GM12878 (cell line): Measurements from ENCODE around the gene ATXN1L. TPM values are rescaled to one million over a fixed set of nuclear protein-coding genes. Genes with fewer than 3 reads are reported as not detected.
A peak's percentile ranks its signal among the peaks of the same experiment; 100 is the strongest.

Source experiments
- ASH2L ChIP-seq: fragments of 300-600, 200-600 bp; sonication (generic); IDR thresholded peaks from 2 replicates; pipeline ENCODE4 v1.6.1; 2017; ENCODE audit warnings: low read depth, mild to moderate bottlenecking, borderline replicate concordance
- FOXK2 ChIP-seq: fragments of 450-650 bp; IDR thresholded peaks from 2 replicates; pipeline ENCODE4 v1.6.1; 2017; ENCODE audit warnings: mild to moderate bottlenecking, moderate library complexity
- HDAC6 ChIP-seq: fragments of 200-600 bp; sonication (generic); IDR thresholded peaks from one replicate; pipeline ENCODE4 v1.8.0; 2017; ENCODE audit warnings: antibody characterized with exemption; ENCODE audit not compliant: unreplicated experiment
- IKZF1 ChIP-seq: fragments of 450-650 bp; conservative IDR thresholded peaks from 2 replicates; pipeline ENCODE4 v1.6.1; 2017; ENCODE audit warnings: antibody characterized with exemption, mild to moderate bottlenecking
- IRF4 ChIP-seq: IDR thresholded peaks from 2 replicates; pipeline ENCODE4 v1.6.1; 2011; ENCODE audit warnings: low read depth, low read length
- KAT2A ChIP-seq: conservative IDR thresholded peaks from 2 replicates; pipeline ENCODE4 v1.6.1; 2011; ENCODE audit warnings: low read depth, low read length; ENCODE audit not compliant: control insufficient read depth
- LARP7 ChIP-seq: fragments of 450-650 bp; IDR thresholded peaks from 2 replicates; pipeline ENCODE4 v1.6.1; 2017; ENCODE audit warnings: mild to moderate bottlenecking
- MEF2A ChIP-seq: IDR thresholded peaks from 2 replicates; pipeline ENCODE4 v1.6.1; 2011; ENCODE audit warnings: low read depth, mild to moderate bottlenecking, low read length, moderate library complexity; ENCODE audit not compliant: insufficient read depth
- NBN ChIP-seq: fragments of 450-650 bp; IDR thresholded peaks from 2 replicates; pipeline ENCODE4 v1.6.1; 2016
- NR2F1 ChIP-seq: fragments of 450-650 bp; conservative IDR thresholded peaks from 2 replicates; pipeline ENCODE4 v1.6.1; 2017; ENCODE audit warnings: mild to moderate bottlenecking
- POLR2A ChIP-seq: IDR thresholded peaks from 2 replicates; pipeline ENCODE4 v1.6.1; 2011; ENCODE audit warnings: low read depth, mild to moderate bottlenecking, low read length
- POLR2AphosphoS5 ChIP-seq: IDR thresholded peaks from 2 replicates; pipeline ENCODE4 v1.6.1; 2011; ENCODE audit warnings: mild to moderate bottlenecking, low read length, inconsistent platforms
- RFX5 ChIP-seq: IDR thresholded peaks from 2 replicates; pipeline ENCODE4 v1.6.1; 2011; ENCODE audit warnings: low read depth, low read length, improper control_type of control experiment
- STAT1 ChIP-seq: fragments of 450-650 bp; conservative IDR thresholded peaks from 2 replicates; pipeline ENCODE4 v1.6.1; 2014; ENCODE audit warnings: antibody characterized with exemption, mild to moderate bottlenecking
- SUZ12 ChIP-seq: fragments of 200-600 bp; sonication (generic); IDR thresholded peaks from one replicate; pipeline ENCODE4 v1.6.1; 2018; ENCODE audit warnings: antibody characterized with exemption, mild to moderate bottlenecking; ENCODE audit not compliant: unreplicated experiment
- YY1 ChIP-seq: IDR thresholded peaks from 2 replicates; pipeline ENCODE4 v1.6.1; 2011; ENCODE audit warnings: low read depth, mild to moderate bottlenecking, low read length
- polyA plus RNA-seq, 11 experiments: library from polyadenylated mRNA; depleted of rRNA in 4 of 11; unstranded in 6 of 11; stranded (reverse) in 5 of 11; fragments of >200 nt; fragmentation: Nextera tagmentation in 4 of 11; fragmentation: Illumina TruSeq in 1 of 11; extraction: Ambion mirVana in 4 of 11; extraction: Trizol in 1 of 11; gene quantifications; 1 replicate in 1 of 11; 2 replicates in 10 of 11; pipeline versions ENCODE4 v1.2.1 to v1.2.3, GENCODE V29; 2011 to 2016; ENCODE audit warnings: inconsistent platforms in 2 of 11, missing spikeins in 2 of 11, low read depth in 1 of 11
- total RNA-seq, 4 experiments: library from RNA; depleted of rRNA in 3 of 4; stranded (reverse); fragments of >200 nt in 3 of 4; fragmentation: Illumina TruSeq in 1 of 4; extraction: Trizol in 1 of 4; gene quantifications; 2 replicates each; pipeline versions ENCODE4 v1.2.1 to v1.2.3, GENCODE V29; 2013 to 2021
- TF ChIP-seq, protein P1 (sequence below): fragments of 450-650 bp; IDR thresholded peaks from 2 replicates; pipeline ENCODE4 v1.6.1; 2016; ENCODE audit warnings: mild to moderate bottlenecking
- TF ChIP-seq, protein P2 (sequence below): fragments of 450-650 bp; IDR thresholded peaks from 2 replicates; pipeline ENCODE4 v1.6.1; 2017; ENCODE audit warnings: mild to moderate bottlenecking, moderate library complexity
- TF ChIP-seq, protein P3 (sequence below): fragments of 450-650 bp; IDR thresholded peaks from 2 replicates; pipeline ENCODE4 v1.6.1; 2016; ENCODE audit warnings: mild to moderate bottlenecking, moderate library complexity, borderline replicate concordance
- TF ChIP-seq, protein P4 (sequence below): IDR thresholded peaks from 2 replicates; pipeline ENCODE4 v1.6.1; 2011; ENCODE audit warnings: mild to moderate bottlenecking, low read depth, low read length, moderate library complexity; ENCODE audit not compliant: insufficient replicate concordance

Gene ATXN1L
- total and polyA plus RNA-seq, 10 of the 15 experiments (the other 5 are each of a cell fraction or from before 2014, with no cell fraction given): 1.8 to 14.6 (median 9.2) TPM

DNA sequence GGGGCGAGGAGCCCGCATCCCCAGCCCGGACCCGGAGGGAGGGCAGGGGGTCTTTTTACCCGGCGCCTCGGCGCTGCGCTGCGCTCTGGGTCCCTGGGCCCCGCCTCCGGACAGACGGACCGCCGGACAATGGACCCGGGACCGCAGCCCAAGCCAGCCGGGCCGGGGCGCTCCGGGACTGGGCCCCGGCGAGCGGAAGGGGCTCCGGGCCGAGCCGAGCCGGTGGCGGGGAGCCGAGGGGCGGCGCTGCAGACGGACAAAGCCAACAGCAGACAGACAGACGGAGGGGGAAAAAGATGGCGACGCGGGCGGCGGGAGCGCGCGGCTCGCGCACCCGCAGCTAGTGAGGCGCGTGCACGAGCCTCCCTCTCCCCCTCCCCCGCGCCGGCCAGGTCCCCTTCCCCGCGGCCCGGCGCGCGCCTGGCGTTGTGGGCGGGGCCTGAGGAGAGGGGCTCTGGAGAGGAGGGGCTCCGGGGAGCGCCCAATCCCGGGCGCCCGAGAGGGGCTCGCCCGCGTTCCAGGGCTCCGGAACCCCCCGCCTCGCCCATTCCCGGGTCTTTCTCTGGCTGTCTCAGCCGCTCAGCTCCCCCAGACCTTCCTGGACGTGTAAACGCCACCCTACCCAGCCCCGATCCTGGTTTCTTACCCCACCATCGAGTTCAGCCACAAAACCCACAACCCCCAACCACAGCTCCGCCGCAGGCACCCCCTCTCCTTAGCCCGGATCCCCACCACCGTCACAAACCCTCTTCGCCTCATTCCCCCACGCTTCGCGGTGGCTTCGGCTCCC, 38.3 kb downstream of the ATXN1L start, which contains the start of gene ZNF821 (continued):
- TF ChIP-seq KAT2A (no peak), SUZ12 (no peak), POLR2AphosphoS5 (peak; percentile 50; the same call in 1 of the 2 replicates), RFX5 (no peak), FOXK2 (no peak), LARP7 (peak; percentile 95), STAT1 (0 out of 2 replicates have a peak, but pooled peaks have one; percentile 53), NBN (peak; percentile 57; the same call in 1 of the 2 replicates), ASH2L (peak; percentile 64), IKZF1 (peak; percentile 65; the same call in 1 of the 2 replicates), IRF4 (0 out of 2 replicates have a peak, but pooled peaks have one; percentile 8), MEF2A (no peak), HDAC6 (no peak), YY1 (peak; percentile 94), NR2F1 (no peak; the same call in 1 of the 2 replicates), POLR2A (0 out of 2 replicates have a peak, but pooled peaks have one; percentile 30)
- TF ChIP-seq, protein P1, sequence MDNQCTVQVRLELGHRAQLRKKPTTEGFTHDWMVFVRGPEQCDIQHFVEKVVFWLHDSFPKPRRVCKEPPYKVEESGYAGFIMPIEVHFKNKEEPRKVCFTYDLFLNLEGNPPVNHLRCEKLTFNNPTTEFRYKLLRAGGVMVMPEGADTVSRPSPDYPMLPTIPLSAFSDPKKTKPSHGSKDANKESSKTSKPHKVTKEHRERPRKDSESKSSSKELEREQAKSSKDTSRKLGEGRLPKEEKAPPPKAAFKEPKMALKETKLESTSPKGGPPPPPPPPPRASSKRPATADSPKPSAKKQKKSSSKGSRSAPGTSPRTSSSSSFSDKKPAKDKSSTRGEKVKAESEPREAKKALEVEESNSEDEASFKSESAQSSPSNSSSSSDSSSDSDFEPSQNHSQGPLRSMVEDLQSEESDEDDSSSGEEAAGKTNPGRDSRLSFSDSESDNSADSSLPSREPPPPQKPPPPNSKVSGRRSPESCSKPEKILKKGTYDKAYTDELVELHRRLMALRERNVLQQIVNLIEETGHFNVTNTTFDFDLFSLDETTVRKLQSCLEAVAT: peak; percentile 92
- TF ChIP-seq, protein P2, sequence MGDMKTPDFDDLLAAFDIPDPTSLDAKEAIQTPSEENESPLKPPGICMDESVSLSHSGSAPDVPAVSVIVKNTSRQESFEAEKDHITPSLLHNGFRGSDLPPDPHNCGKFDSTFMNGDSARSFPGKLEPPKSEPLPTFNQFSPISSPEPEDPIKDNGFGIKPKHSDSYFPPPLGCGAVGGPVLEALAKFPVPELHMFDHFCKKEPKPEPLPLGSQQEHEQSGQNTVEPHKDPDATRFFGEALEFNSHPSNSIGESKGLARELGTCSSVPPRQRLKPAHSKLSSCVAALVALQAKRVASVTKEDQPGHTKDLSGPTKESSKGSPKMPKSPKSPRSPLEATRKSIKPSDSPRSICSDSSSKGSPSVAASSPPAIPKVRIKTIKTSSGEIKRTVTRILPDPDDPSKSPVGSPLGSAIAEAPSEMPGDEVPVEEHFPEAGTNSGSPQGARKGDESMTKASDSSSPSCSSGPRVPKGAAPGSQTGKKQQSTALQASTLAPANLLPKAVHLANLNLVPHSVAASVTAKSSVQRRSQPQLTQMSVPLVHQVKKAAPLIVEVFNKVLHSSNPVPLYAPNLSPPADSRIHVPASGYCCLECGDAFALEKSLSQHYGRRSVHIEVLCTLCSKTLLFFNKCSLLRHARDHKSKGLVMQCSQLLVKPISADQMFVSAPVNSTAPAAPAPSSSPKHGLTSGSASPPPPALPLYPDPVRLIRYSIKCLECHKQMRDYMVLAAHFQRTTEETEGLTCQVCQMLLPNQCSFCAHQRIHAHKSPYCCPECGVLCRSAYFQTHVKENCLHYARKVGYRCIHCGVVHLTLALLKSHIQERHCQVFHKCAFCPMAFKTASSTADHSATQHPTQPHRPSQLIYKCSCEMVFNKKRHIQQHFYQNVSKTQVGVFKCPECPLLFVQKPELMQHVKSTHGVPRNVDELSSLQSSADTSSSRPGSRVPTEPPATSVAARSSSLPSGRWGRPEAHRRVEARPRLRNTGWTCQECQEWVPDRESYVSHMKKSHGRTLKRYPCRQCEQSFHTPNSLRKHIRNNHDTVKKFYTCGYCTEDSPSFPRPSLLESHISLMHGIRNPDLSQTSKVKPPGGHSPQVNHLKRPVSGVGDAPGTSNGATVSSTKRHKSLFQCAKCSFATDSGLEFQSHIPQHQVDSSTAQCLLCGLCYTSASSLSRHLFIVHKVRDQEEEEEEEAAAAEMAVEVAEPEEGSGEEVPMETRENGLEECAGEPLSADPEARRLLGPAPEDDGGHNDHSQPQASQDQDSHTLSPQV: 0 out of 2 replicates have a peak, but pooled peaks have one; percentile 44
- TF ChIP-seq, protein P3, sequence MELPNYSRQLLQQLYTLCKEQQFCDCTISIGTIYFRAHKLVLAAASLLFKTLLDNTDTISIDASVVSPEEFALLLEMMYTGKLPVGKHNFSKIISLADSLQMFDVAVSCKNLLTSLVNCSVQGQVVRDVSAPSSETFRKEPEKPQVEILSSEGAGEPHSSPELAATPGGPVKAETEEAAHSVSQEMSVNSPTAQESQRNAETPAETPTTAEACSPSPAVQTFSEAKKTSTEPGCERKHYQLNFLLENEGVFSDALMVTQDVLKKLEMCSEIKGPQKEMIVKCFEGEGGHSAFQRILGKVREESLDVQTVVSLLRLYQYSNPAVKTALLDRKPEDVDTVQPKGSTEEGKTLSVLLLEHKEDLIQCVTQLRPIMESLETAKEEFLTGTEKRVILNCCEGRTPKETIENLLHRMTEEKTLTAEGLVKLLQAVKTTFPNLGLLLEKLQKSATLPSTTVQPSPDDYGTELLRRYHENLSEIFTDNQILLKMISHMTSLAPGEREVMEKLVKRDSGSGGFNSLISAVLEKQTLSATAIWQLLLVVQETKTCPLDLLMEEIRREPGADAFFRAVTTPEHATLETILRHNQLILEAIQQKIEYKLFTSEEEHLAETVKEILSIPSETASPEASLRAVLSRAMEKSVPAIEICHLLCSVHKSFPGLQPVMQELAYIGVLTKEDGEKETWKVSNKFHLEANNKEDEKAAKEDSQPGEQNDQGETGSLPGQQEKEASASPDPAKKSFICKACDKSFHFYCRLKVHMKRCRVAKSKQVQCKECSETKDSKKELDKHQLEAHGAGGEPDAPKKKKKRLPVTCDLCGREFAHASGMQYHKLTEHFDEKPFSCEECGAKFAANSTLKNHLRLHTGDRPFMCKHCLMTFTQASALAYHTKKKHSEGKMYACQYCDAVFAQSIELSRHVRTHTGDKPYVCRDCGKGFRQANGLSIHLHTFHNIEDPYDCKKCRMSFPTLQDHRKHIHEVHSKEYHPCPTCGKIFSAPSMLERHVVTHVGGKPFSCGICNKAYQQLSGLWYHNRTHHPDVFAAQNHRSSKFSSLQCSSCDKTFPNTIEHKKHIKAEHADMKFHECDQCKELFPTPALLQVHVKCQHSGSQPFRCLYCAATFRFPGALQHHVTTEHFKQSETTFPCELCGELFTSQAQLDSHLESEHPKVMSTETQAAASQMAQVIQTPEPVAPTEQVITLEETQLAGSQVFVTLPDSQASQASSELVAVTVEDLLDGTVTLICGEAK: no peak
- TF ChIP-seq, protein P4, sequence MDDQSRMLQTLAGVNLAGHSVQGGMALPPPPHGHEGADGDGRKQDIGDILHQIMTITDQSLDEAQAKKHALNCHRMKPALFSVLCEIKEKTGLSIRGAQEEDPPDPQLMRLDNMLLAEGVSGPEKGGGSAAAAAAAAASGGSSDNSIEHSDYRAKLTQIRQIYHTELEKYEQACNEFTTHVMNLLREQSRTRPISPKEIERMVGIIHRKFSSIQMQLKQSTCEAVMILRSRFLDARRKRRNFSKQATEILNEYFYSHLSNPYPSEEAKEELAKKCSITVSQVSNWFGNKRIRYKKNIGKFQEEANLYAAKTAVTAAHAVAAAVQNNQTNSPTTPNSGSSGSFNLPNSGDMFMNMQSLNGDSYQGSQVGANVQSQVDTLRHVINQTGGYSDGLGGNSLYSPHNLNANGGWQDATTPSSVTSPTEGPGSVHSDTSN: no peak
